GM18499 (cell line): ENCODE data around the gene RNF126.
"Not testable (repeated sequence)": the region's sequence is repeated elsewhere in the genome, so short reads cannot be mapped to it uniquely, and the experiment has no call there.

Experiments used
- ATAC-seq: cut with Tn5 transposase; IDR thresholded peaks from one replicate; pipeline ENCODE4 v1.9.1; 2021; ENCODE audit warnings: moderate number of reproducible peaks; ENCODE audit not compliant: insufficient read depth, unreplicated experiment

RNF126 gene

DNA sequence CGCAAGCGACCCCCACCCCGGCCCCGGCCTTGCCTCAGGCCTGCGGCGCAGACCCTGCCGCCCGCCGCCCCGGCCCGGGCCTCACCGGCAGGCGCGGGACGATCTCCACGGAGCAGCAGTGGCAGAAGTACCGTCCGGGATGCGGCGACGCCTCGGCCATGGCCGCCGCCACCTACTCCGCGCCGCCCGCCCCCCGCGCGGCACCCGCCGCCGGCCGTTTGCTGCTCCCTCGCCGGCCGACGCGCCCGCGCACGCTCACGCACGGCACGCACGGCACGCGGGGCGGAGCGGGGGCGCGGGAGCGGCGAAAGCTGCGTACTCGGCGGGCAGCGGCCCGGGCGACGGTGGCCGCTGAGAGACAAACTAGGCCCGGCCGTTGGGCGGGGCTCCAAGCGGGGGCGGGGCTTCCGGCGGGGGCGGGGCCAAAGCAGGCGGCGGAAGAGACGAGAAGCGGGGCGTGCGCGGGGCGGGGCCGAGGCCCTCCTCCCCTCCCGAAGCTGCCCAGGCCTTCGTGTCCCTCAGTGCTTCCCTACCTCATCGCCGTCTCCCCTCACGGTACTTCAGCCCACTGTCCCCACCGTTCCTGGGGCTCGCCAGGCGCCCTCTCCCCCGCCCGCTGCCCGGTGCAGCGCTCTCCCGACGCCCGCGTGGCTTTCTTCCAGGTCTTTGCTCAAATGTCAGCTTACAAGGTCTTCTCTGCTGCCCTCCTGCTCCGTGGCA is at the start of gene RNF126:
Gene RNF126, minus strand, starts transcription at position 253 of the 720 bp plus-strand sequence. Its CDS starts 93 bp downstream, at position 160.
- no peak for ATAC-seq

GRCh38 chr19:711254-711653 is 48.2 kb upstream of the RNF126 start:
- no peak for ATAC-seq

DNA sequence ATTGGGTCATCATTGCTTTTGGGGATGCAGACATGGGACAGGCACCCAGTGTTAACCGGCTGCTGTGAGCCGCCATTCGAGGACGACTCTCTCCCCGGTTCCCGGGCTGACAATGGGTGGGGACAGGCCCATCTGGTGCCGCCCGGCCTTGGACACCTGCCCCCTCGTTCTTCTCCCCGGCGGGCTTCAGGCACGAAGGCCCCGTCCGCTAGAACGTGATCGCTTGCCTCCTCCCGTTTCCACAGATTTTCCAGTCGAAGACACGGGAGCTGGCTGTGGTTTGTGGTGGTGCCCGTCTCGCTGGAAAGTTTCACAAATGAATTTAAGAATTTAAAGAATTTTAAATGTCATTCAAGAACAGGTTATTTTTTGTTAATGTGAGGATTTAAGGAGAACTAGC is 47.8 kb upstream of the RNF126 start:
- no peak for ATAC-seq

DNA sequence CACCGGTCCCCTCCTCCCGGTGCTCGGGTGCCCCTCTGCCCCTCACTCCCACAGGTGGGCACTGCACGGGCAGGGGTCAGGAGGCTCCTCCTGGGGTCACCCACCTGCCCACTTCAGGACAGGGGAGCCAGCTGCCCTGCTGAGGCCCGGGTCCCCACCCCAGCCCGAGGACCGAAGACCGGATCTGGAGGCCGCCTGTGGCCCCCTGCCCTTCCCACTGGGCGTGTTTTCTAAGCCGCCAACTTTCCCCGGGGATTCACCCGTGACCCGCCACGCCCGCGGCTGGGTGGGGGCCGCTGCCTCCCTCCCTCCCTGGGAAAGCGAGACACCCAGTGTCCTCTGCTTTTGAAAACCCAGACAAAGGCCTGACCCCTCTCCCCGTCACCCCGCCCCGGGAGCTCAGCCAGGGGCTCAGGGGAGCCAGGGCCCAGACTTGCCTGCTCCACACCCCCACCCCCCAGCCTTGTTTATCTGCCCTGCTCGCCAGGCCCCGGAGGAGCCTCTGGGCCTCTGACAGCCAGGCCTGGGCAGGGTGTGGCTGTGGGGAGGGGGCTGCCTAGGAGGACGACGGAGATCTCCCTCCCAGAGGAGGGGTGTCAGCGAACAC is 47.1 kb upstream of the RNF126 start:
- ATAC-seq = no peak

- ATAC-seq = no peak
Observed at GRCh38 chr19:709196-709964, 46.4 kb upstream of the RNF126 start.

- ATAC-seq = no peak
Observed at GRCh38 chr19:708154-709143, 45.4 kb upstream of the RNF126 start, which contains the start of gene PALM. Gene PALM, plus strand, starts transcription at chr19:708935. Its CDS starts 212 bp downstream, at chr19:709147.

DNA sequence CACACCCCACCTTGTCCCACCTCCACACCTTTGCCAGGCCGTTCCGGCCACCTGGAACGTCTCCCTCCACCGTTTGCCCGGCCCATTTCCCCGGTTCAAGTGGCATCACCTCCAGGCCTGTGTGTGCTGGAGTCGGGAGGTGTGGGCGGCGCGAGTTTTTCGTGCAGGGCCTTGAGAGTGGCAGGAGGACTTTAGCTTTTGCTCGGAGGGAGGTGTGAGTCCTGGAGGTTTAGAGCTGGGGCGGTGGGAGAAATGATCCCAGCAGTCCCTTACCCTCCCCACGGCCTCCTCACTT is 41.4 kb upstream of the RNF126 start:
- no peak for ATAC-seq

DNA sequence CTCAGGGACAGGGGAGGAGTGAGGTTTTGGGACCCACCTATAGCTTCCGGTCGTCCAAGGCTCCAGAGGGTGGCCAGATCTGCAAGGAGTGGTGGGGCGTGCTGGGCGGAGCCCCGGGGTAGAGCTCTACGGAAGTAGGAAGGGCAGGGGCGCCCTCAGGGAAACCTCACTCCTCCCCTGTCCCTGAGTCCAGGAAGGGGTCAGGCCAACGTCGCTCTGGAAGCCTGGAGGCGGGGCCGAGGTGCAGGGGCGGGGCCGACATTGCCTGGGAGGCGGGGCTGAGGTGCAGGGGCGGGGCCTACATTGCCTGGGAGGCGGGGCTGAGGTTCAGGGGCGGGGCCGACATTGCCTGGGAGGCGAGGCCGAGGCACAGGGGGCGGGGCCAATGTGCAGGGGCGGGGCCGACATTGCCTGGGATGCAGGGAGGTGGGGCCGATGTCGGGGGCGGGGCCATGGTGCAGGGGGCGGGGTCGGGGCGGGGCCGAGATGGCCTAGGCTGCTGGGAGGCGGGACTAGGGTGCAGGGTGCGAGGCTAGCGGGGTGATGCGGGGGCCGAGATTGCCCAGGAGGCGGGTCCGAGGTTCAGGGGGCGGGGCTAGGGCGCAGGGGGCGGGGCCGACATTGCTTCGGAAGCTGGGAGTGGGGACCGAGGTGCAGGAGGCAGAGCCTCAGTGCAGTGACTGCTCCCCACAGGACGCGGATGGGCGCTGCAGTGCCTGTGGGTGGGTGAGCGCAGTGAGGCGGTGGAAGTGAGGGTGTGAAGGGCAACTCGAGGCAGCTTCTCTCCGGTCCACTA is 40.8 kb upstream of the RNF126 start:
- no peak for ATAC-seq

GRCh38 chr19:703329-703650 is 40.3 kb upstream of the RNF126 start:
- no peak for ATAC-seq

GRCh38 chr19:702847-703246 is 39.8 kb upstream of the RNF126 start:
- not testable (repeated sequence) for ATAC-seq

- not testable (repeated sequence) for ATAC-seq
Observed at GRCh38 chr19:699885-700284, 36.9 kb upstream of the RNF126 start.

- ATAC-seq = not testable (repeated sequence)
Observed at GRCh38 chr19:698529-698928, 35.5 kb upstream of the RNF126 start.

DNA sequence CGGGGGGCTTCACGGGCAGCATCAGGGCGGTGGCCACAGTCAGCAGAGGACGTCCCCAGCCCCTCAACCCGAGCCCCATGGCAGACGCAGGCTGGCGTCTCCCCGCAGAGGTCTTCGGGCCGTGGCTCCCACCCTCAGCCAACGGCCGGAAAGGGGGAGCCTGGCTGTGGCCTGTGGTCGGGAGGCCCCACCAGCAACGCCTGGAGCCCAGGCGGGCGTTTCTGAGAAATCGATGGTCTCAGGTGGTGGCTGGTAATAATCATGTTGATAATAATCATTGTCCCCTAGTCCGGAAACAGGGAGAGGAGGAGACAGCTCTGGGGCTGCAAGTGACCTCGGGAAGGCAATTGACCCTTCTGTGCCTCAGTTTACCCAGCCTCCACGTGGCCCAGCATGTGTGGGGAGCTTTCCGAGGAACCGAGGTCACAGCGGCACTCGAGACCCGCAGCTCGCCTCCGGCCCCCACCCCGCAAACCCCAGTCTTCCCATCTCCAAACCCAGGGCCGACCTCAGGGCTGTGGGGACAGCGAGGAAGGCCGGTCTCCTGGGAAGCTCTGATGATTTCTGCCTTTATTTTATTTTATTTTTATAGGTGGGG is 32.4 kb upstream of the RNF126 start, which contains the start of gene PRSS57:
Gene PRSS57, minus strand, starts transcription at position 101 of the 598 bp plus-strand sequence. Its CDS starts 22 bp downstream, at position 79.
- ATAC-seq = no peak

- ATAC-seq = no peak
Observed at GRCh38 chr19:694481-695351, 31.7 kb upstream of the RNF126 start.

GRCh38 chr19:690203-690602 is 27.2 kb upstream of the RNF126 start:
- no peak for ATAC-seq

- no peak for ATAC-seq
Observed at GRCh38 chr19:688992-689391, 26.0 kb upstream of the RNF126 start.

- ATAC-seq = no peak
Observed at GRCh38 chr19:688214-688613, 25.2 kb upstream of the RNF126 start.

GRCh38 chr19:687569-688166 is 24.7 kb upstream of the RNF126 start:
- ATAC-seq = no peak
